GM23248 (cell line): ENCODE results near the gene UROD. TPM values are rescaled to one million over a fixed set of nuclear protein-coding genes. Genes with fewer than 3 reads are reported as not detected.

Experiments
- DNase-seq: peaks from one replicate; pipeline ENCODE4 v3.0.0-alpha.2; 2015
- H2AFZ ChIP-seq: fragments of 200-600 bp; sonication (generic); 2 replicates; pipeline ENCODE4 v1.6.1; 2016; ENCODE audit warnings: antibody characterized with exemption
- H3F3A ChIP-seq: fragments of 200-600 bp; sonication (generic); 2 replicates; pipeline ENCODE4 v1.6.1; 2016; ENCODE audit warnings: mild to moderate bottlenecking, antibody characterized with exemption, mixed run types; ENCODE audit not compliant: insufficient read depth
- H3K27ac ChIP-seq: fragments of 200-600 bp; sonication (generic); 2 replicates; pipeline ENCODE4 v1.5.1; 2016; ENCODE audit warnings: mild to moderate bottlenecking
- H3K27me3 ChIP-seq: fragments of 200-600 bp; sonication (generic); replicated peaks from 2 replicates; pipeline ENCODE4 v1.6.1; 2016; ENCODE audit warnings: mild to moderate bottlenecking; ENCODE audit not compliant: insufficient read depth
- H3K36me3 ChIP-seq: fragments of 200-600 bp; sonication (generic); 2 replicates; pipeline ENCODE4 v1.6.1; 2016; ENCODE audit warnings: low read depth, mild to moderate bottlenecking
- H3K4me1 ChIP-seq: fragments of 200-600 bp; sonication (generic); 2 replicates; pipeline ENCODE4 v1.6.1; 2016; ENCODE audit warnings: mild to moderate bottlenecking; ENCODE audit not compliant: insufficient read depth
- H3K4me2 ChIP-seq: fragments of 200-600 bp; sonication (generic); one replicate; pipeline ENCODE4 v1.6.1; 2016; ENCODE audit warnings: mild to moderate bottlenecking; ENCODE audit not compliant: unreplicated experiment
- H3K4me3 ChIP-seq: fragments of 200-600 bp; sonication (generic); 2 replicates; pipeline ENCODE4 v1.5.1; 2016; ENCODE audit warnings: mild to moderate bottlenecking
- H3K79me2 ChIP-seq: fragments of 200-600 bp; sonication (generic); 2 replicates; pipeline ENCODE4 v1.6.1; 2016; ENCODE audit warnings: mild to moderate bottlenecking; ENCODE audit not compliant: insufficient read depth
- H3K9ac ChIP-seq: fragments of 200-600 bp; sonication (generic); 2 replicates; pipeline ENCODE4 v1.6.1; 2016; ENCODE audit warnings: mild to moderate bottlenecking
- H3K9me2 ChIP-seq: fragments of 200-600 bp; sonication (generic); 2 replicates; pipeline ENCODE4 v1.6.1; 2016; ENCODE audit warnings: mixed run types, mild to moderate bottlenecking, moderate library complexity; ENCODE audit not compliant: insufficient read depth
- H3K9me3 ChIP-seq: fragments of 200-600 bp; sonication (generic); one replicate; pipeline ENCODE4 v1.6.1; 2017; ENCODE audit warnings: low read depth
- H4K20me1 ChIP-seq: fragments of 200-600 bp; sonication (generic); 2 replicates; pipeline ENCODE4 v1.6.0; 2016; ENCODE audit not compliant: insufficient read depth
- EZH2 ChIP-seq: fragments of 200-600 bp; sonication (generic); IDR thresholded peaks from 2 replicates; pipeline ENCODE4 v1.6.1; 2018; ENCODE audit warnings: antibody characterized with exemption, mild to moderate bottlenecking; ENCODE audit not compliant: insufficient read depth, poor library complexity, severe bottlenecking
- EZH2phosphoT487 ChIP-seq: fragments of 200-600 bp; sonication (generic); IDR thresholded peaks from 2 replicates; pipeline ENCODE4 v1.6.1; 2018; ENCODE audit warnings: antibody characterized with exemption, moderate library complexity, mild to moderate bottlenecking, low read depth; ENCODE audit not compliant: insufficient read depth
- WGBS, 2 experiments: methylation state at CpG; one replicate each; pipeline ENCODE4 v1.1.6; 2015 to 2017; ENCODE audit warnings: low lambda C conversion rate in 2 of 2, low coverage in 1 of 2; ENCODE audit errors: missing lambda C conversion rate in 2 of 2; 5-methylcytosine and 5-hydroxymethylcytosine counted together
- in situ Hi-C: fragments of 300-500 bp; cut with MboI; formaldehyde crosslinking; loops from 2 replicates; pipeline ENCODE4 v1.15.0; 2020
- polyA plus RNA-seq: library from polyadenylated mRNA; unstranded; fragments of >200 nt; fragmentation: Nextera tagmentation; extraction: Ambion mirVana; gene quantifications from 2 replicates; pipeline ENCODE4 v1.2.1, GENCODE V29; 2016
- total RNA-seq: library from RNA; depleted of rRNA; stranded (reverse); fragments of >200 nt; shearing (Covaris generic); gene quantifications from 2 replicates; pipeline ENCODE4 v1.2.3, GENCODE V29; 2014

The UROD gene
- total and polyA plus RNA-seq, 2 experiments from 2014 or later = 103 to 141 TPM

DNA sequence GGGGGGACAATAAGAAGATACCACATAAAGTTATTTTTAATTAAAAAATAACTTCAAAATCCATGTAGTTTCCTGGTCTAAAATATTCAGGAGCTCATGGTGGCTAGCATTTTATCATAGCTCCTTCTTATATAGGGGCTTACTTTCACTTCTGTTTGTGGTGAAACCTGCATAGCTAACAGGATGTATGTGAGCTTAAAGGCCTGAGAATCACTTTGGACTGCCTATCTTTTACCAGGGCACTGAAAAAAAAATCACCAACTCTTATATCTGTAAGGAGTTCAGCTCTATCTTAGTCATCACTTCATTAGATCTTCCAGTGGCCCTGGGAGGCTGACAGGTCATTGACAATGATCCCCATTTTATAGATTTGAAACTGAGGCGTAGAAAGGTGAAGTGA lies 21.3 kb downstream of the UROD start:
- H3K27me3 ChIP-seq = no peaks in the 10 kb centered on the region
- H3K4me3 ChIP-seq = no peak overlapping the region
- H3K4me1 ChIP-seq = no peaks in the 10 kb centered on the region
- no peaks in the 10 kb centered on the region for H3K9me3 ChIP-seq
- no peak for DNase-seq
- H3K4me2 ChIP-seq = no peak overlapping the region
- no peaks in the 10 kb centered on the region for H3F3A ChIP-seq
- no peaks in the 10 kb centered on the region for H3K36me3 ChIP-seq
- H3K9me2 ChIP-seq = no peaks in the 10 kb centered on the region
- H3K79me2 ChIP-seq = no peaks in the 10 kb centered on the region
- no peak overlapping the region for H3K27ac ChIP-seq
- TF ChIP-seq EZH2phosphoT487 (no peak), EZH2 (no peak)
- H4K20me1 ChIP-seq = no peaks in the 10 kb centered on the region
- in situ Hi-C loops = no loop called here
- no peak overlapping the region for H2AFZ ChIP-seq
- no peak overlapping the region for H3K9ac ChIP-seq
- WGBS, 2 experiments = 83 to 100% methylated on average over 1 of the region's 1 CpG

DNA sequence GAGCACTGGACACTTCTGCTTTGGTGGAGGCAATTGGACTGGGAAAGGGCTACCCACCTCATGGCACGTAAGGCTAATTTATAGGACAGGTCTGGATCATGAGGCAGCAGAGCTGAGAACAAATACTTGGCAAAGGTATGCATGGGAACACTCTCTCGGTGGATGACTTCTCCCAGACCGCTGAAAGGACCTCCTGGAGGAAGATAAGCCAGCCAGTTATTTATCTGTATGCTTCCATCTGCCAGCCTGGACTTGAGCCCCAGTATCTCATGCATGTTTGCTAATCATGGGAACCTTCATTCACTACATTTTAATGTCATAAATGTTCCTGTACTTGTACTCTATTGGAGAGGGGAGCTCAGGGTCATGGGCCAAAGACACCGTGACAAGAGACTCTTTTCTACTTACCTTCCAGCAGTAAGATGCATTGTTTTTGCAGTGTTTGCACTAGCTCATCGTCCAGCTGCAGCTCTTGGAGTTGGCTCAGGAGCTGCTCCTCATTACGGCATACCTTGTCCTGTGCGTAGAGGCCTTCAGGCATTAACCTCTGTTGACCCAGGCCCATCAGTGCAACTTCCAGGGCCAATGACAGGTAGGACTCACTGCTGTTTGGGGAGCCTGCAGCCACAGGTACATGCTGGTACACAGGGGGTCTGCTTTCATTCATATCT lies 23.7 kb downstream of the UROD start:
- Histone ChIP-seq H3K4me2 (no peak overlapping the region), H3F3A (no peaks in the 10 kb centered on the region), H2AFZ (no peak overlapping the region), H3K36me3 (no peaks in the 10 kb centered on the region), H3K4me3 (no peak overlapping the region), H3K9ac (no peak overlapping the region), H4K20me1 (no peaks in the 10 kb centered on the region), H3K27me3 (no peaks in the 10 kb centered on the region), H3K9me2 (no peaks in the 10 kb centered on the region), H3K4me1 (no peaks in the 10 kb centered on the region), H3K9me3 (no peaks in the 10 kb centered on the region), H3K79me2 (no peaks in the 10 kb centered on the region), H3K27ac (no peak overlapping the region)
- 85% methylated on average over 7 of the region's 7 CpGs for WGBS, 2 experiments
- in situ Hi-C loops = no loop called here
- no peak for DNase-seq
- TF ChIP-seq EZH2phosphoT487 (no peak), EZH2 (no peak)

DNA sequence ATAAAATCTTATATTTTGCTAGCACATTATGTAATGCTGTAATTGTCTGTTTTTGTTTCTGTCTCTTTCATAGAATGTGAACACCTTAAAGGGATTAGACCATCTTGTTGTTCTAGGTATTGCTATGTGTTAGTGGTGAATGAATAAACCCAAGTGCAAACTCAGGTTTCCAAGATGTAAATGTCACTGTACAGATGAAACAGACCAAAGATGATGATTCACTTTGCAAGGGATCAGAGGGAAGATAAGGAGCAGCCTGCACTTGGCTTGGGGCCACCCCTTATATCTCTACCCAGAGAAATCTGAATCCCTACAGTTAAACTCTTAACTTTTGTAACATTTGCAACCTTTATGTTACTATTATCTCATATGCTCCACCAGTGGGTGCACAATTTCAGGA lies 25.4 kb downstream of the UROD start:
- H3K9ac ChIP-seq = no peak overlapping the region
- no peak overlapping the region for H3K4me2 ChIP-seq
- H3K4me1 ChIP-seq = no peaks in the 10 kb centered on the region
- no peak overlapping the region for H3K27ac ChIP-seq
- DNase-seq = peak; percentile 7
- H3K9me2 ChIP-seq = no peaks in the 10 kb centered on the region
- no peaks in the 10 kb centered on the region for H4K20me1 ChIP-seq
- no peak overlapping the region for H3K4me3 ChIP-seq
- in situ Hi-C loops = no loop called here
- no peaks in the 10 kb centered on the region for H3K79me2 ChIP-seq
- H3F3A ChIP-seq = no peaks in the 10 kb centered on the region
- H3K36me3 ChIP-seq = no peaks in the 10 kb centered on the region
- no peaks in the 10 kb centered on the region for H3K27me3 ChIP-seq
- TF ChIP-seq EZH2 (no peak), EZH2phosphoT487 (no peak)
- H3K9me3 ChIP-seq = no peaks in the 10 kb centered on the region
- no peak overlapping the region for H2AFZ ChIP-seq

DNA sequence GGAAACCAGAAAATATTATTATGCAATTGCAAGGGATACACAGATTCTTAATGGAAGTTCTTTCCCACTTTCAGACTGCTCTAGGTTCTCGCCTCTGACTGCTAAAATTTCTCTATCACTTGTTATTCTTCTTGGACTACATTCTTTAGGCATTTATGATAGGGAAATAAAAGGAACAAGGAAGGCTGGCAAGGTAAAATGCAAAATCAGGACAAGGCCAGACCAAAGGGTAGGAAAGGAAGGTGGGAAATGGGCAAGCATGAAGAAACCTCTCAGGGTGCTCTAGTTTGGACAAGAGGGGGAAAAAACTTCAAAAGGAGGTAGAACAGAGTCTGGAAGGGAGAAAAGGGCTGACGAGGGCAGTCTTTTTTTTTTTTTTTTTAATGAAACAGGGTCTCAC lies 26.2 kb downstream of the UROD start:
- no peak overlapping the region for H2AFZ ChIP-seq
- H3K9ac ChIP-seq = no peak overlapping the region
- H3K27me3 ChIP-seq = no peaks in the 10 kb centered on the region
- TF ChIP-seq EZH2 = no peak
- no peak for TF ChIP-seq EZH2phosphoT487
- H3K4me1 ChIP-seq = no peaks in the 10 kb centered on the region
- H3K36me3 ChIP-seq = no peaks in the 10 kb centered on the region
- no peak overlapping the region for H3K27ac ChIP-seq
- H3F3A ChIP-seq = no peaks in the 10 kb centered on the region
- no peaks in the 10 kb centered on the region for H3K79me2 ChIP-seq
- no peaks in the 10 kb centered on the region for H3K9me3 ChIP-seq
- H3K9me2 ChIP-seq = no peaks in the 10 kb centered on the region
- no peak for DNase-seq
- 71 to 75% methylated on average over 2 of the region's 2 CpGs for WGBS, 2 experiments
- H4K20me1 ChIP-seq = no peaks in the 10 kb centered on the region
- in situ Hi-C loops = no loop called here
- no peak overlapping the region for H3K4me2 ChIP-seq
- H3K4me3 ChIP-seq = no peak overlapping the region

DNA sequence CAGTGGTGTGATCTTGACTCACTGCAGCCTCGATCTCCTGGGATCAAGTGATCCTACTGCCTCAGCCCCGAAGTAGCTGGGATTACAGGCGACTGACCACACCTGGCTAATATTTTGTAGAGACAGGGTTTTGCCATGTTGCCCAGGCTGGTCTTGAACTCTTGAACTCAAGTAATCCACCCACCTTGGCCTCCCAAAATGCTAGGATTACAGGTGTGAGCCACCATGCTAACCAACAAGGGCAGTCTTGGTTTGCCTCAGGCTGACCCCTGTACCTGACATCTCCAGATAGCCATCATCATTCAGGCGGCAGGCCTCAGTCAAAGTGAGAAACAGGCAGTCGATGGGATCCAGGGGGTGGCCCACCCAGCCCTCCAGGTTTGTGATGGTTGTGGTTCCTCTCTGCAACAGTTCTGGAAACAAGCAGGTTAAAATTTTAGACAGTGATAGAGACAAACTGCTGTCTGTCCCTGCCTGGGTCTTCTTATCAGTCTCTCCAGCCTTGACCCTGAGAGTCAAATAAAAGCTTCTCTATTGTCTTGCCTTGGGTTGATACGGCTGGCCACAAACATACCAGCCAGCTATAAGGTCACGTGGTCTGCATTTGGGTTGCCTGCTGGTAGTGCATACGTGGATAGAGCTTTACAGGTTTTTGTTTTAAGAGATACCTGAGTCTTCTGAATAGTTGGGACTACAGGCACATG lies 26.8 kb downstream of the UROD start:
- H3K27ac ChIP-seq = no peak overlapping the region
- H3K79me2 ChIP-seq = no peaks in the 10 kb centered on the region
- no peak for DNase-seq
- H3K27me3 ChIP-seq = no peaks in the 10 kb centered on the region
- no peaks in the 10 kb centered on the region for H3K4me1 ChIP-seq
- TF ChIP-seq EZH2 (no peak), EZH2phosphoT487 (no peak)
- H2AFZ ChIP-seq = no peak overlapping the region
- WGBS, 2 experiments = 65 to 75% methylated on average over 8 of the region's 8 CpGs
- in situ Hi-C loops = no loop called here
- no peak overlapping the region for H3K4me3 ChIP-seq
- no peaks in the 10 kb centered on the region for H3K9me3 ChIP-seq
- no peak overlapping the region for H3K9ac ChIP-seq
- no peaks in the 10 kb centered on the region for H3K9me2 ChIP-seq
- H3K4me2 ChIP-seq = no peak overlapping the region
- no peaks in the 10 kb centered on the region for H3K36me3 ChIP-seq
- H3F3A ChIP-seq = no peaks in the 10 kb centered on the region
- no peaks in the 10 kb centered on the region for H4K20me1 ChIP-seq
